HCT116 (cell line): Measurements from ENCODE around the gene EEF1A2.

ENCODE experiments used
- EGR1 ChIP-seq: IDR thresholded peaks from 2 replicates; pipeline ENCODE4 v1.6.1; 2012; ENCODE audit warnings: low read depth
- EZH2 ChIP-seq: fragments of 200-600 bp; sonication (generic); IDR thresholded peaks from 2 replicates; pipeline ENCODE4 v1.6.1; 2017; ENCODE audit warnings: antibody characterized with exemption, mixed run types
- EZH2phosphoT487 ChIP-seq: fragments of 200-600 bp; IDR thresholded peaks from 2 replicates; pipeline ENCODE4 v1.6.1; 2018; ENCODE audit warnings: antibody characterized with exemption, borderline replicate concordance
- POLR2A ChIP-seq: IDR thresholded peaks from 2 replicates; pipeline ENCODE4 v1.7.0; 2011; ENCODE audit warnings: borderline replicate concordance; ENCODE audit not compliant: insufficient read depth, insufficient read length; ENCODE audit errors: extremely low read depth

DNA sequence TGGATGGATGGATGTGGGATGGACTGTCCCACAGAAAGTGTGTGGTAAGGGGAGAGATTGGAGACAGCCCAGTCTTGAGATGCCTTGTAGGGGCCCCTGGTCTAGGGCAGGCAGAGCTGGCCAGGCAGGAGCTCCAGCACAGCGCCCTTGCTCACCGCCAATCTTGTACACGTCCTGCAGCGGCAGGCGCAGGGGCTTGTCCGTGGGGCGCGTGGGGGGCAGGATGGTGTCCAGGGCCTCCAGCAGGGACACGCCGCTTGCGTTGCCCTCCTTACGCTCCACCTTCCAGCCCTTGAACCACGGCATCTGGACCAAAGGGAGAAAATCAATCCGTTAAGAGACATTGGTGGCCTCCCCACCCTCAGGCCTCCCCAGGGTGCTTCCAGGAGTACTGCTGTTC, 5.9 kb downstream of the EEF1A2 start:
- TF ChIP-seq EZH2phosphoT487 (no peak), EZH2 (no peak), EGR1 (no peak), POLR2A (no peak)
